ENCODE data around the gene RASGRP2.

The RASGRP2 gene

DNA sequence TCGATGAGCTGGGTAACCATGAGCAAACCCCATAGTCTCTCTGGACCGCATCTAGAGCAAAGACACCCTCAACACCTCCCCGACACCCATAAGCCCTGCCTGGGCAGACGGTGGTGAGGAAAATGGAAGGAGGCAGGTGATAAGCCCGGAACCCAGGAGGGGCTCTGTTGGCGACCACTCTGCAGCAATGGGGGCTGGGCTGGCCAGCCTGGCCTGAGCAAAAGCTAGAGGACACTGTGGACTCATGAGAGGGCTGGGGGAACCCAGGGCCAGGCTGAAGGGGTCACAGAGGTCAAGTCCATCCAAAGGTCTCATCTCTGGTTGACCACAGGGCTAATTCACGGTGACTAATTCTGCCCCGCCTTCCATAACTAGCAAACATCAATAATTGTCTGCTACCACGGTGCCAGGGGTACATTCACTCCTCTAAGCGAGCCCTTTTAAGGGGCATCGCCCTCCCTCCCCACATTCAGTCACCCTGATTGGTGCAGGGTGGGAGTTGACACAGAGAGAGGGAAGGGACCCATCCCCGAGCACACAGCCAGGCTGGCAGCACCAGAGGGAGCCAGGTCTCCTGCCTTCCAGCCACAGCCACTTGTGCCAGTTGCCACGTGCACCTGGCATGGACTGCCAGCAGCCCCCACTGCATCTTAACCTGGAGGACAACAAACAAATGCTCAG, 11.9 kb upstream of the RASGRP2 start:
- Histone ChIP-seq H3K27me3 (ENCODE audit: control insufficient read depth, insufficient read depth, low read length, poor library complexity, severe bottlenecking) (no peaks in the 10 kb centered on the region), H3K4me1 (ENCODE audit: control insufficient read depth, insufficient read depth, low read length) (peaks cover 35% of the 10 kb centered on the region), H3K9me3 (ENCODE audit: control insufficient read depth, low read length) (no peaks in the 10 kb centered on the region), H3K27ac (ENCODE audit: insufficient read depth, low read depth, low read length, poor library complexity, severe bottlenecking) (no peak overlapping the region), H3K4me3 (ENCODE audit: insufficient read depth, low read depth, low read length) (no peak overlapping the region), H3K36me3 (ENCODE audit: control insufficient read depth, insufficient read depth, low read length) (no peaks in the 10 kb centered on the region)
- WGBS, 2 experiments = 92% methylated on average over 13 of the region's 13 CpGs

DNA sequence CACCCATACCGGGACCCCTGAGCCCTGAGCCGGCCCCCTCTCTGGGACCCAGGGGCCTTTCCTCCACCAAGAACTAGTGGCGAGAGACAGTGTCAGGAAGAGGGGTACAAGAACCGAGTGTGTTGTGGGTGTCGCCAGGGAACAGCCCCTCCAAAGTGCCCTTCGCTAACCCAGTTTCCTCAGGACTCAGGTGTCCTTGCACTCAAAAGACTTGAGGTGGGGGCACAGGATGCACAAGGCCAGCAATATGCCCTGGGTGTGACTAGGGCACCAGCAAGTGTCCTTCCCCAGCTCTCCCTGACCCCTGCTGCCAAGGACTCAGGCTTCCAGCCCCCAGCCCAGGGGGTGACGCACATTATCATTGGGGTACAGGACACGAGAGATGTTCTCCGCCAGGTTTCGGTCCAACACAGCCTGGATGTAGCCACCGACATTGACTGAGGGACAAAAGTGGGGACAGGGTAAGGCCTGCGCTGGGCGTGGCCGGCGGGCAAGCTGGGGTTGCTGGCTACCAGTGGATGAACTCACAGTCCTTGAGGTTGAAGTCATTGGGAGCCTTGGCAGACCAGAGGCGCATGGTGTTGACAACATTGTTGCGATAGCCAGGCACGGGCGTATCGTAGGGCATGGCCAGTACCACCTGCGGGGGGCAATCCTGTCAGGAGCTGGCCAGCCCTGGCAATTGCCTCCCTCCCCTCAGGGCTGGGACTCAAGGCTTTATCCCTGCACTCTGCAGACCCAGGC, 11.1 kb upstream of the RASGRP2 start:
- no peak overlapping the region for H3K4me3 ChIP-seq (ENCODE audit: insufficient read depth, low read depth, low read length)
- 92 to 93% methylated on average over 21 of the region's 21 CpGs for WGBS, 2 experiments
- H3K27me3 ChIP-seq (ENCODE audit: control insufficient read depth, insufficient read depth, low read length, poor library complexity, severe bottlenecking) = no peaks in the 10 kb centered on the region
- H3K4me1 ChIP-seq (ENCODE audit: control insufficient read depth, insufficient read depth, low read length) = peaks cover 28% of the 10 kb centered on the region
- no peaks in the 10 kb centered on the region for H3K9me3 ChIP-seq (ENCODE audit: control insufficient read depth, low read length)
- no peaks in the 10 kb centered on the region for H3K36me3 ChIP-seq (ENCODE audit: control insufficient read depth, insufficient read depth, low read length)
- H3K27ac ChIP-seq (ENCODE audit: insufficient read depth, low read depth, low read length, poor library complexity, severe bottlenecking) = no peak overlapping the region

DNA sequence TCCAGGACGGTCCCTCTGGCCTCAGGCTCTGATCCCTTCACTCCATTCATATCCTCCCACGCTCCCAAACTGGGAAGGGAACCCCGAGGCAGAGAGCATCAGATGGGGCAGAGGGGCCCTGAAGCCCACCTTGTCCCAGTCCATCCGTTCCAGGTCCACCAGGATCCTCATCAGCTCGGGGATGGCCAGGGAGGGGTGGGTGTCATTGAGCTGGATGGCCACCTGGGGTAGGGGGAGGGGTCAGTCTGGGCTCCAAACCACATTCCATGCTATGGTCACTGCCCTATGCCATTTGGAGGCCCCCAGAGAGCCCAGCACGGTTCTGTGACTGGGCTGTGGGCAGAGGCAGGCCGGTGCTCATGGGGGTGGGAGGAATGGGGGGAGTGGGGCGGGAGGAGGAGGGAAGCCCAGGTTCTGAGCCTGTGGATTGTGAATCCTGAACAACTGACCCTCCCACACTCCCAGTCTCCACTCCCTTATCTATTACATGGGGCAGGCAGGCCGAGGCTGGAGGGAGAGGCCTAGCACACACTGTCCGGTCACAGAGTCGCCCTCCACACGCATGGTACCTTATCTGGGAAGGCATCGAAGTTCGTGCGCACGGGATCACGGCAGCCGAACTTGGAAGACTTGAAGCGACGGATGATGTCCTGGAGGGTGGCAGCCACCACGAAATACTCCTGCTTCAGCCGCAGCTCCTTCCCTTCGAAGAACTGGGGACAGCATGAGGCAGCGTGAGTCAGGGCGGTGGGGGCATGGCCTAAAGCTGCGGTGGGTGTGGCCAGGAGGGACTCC, 10.4 kb upstream of the RASGRP2 start:
- Histone ChIP-seq H3K4me1 (ENCODE audit: control insufficient read depth, insufficient read depth, low read length) (peaks cover 20% of the 10 kb centered on the region), H3K36me3 (ENCODE audit: control insufficient read depth, insufficient read depth, low read length) (no peaks in the 10 kb centered on the region), H3K27ac (ENCODE audit: insufficient read depth, low read depth, low read length, poor library complexity, severe bottlenecking) (no peak overlapping the region), H3K27me3 (ENCODE audit: control insufficient read depth, insufficient read depth, low read length, poor library complexity, severe bottlenecking) (no peaks in the 10 kb centered on the region), H3K4me3 (ENCODE audit: insufficient read depth, low read depth, low read length) (no peak overlapping the region), H3K9me3 (ENCODE audit: control insufficient read depth, low read length) (no peaks in the 10 kb centered on the region)
- WGBS, 2 experiments = 85 to 88% methylated on average over 26 of the region's 26 CpGs

DNA sequence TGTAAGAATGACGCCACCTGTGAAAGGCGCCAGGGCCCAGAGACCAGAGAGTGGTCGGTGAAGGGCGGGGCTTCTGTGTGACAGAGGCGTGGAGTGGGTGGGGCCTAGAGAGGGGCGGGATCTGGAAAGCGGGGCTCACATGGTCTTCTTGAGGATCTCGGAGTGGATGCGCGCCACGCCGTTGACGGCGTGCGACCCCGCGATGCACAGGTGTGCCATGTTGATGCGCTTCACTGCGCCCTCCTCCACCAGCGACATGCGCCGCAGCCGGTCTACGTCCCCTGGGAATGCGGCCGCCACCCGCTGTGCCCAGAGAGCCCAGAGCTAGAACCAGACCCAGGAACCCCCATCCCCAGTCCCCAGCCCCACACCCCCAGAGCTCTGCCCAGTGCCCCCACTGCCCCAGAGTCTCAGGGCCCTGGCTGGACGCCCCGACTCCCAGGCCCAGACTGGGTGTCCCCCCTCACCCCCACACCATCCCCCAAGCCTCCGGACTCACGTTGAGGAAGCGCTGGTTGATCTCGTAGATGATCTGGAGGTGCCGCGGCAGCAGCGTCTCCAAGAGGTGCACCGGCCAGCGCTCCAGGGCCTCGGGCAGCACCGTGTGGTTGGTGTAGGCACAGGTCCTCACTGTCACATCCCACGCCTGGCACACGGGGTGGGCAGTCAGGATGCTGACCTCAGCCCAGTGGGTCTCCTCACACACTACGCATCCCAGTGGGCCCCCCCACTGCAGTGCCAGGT, 9.6 kb upstream of the RASGRP2 start:
- WGBS, 2 experiments = 95% methylated on average over 43 of the region's 43 CpGs

DNA sequence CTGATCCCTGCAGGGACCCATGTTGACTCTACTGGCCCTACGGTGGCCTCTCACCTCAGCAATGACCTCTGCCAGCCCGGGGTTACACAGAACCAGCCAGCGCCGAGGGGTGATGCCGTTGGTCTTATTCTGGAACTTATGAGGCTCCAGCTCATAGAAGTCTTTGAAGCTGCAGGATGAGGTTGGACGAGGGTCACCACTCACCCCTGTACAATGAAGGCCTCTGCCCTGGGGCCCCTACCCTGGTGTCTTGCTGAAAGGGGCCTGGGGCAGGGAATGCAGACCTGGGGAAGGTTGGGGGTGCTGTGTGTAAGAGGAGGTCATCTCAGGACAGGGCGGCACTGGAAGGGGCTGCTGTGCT, 9.1 kb upstream of the RASGRP2 start:
- WGBS, 2 experiments = 94 to 95% methylated on average over 7 of the region's 7 CpGs

More for the DNA sequence above, 9.6 kb upstream of the RASGRP2 start:
- Histone ChIP-seq H3K4me3 (ENCODE audit: insufficient read depth, low read depth, low read length) (no peak overlapping the region), H3K4me1 (ENCODE audit: control insufficient read depth, insufficient read depth, low read length) (peaks cover 16% of the 10 kb centered on the region), H3K36me3 (ENCODE audit: control insufficient read depth, insufficient read depth, low read length) (no peaks in the 10 kb centered on the region), H3K27me3 (ENCODE audit: control insufficient read depth, insufficient read depth, low read length, poor library complexity, severe bottlenecking) (no peaks in the 10 kb centered on the region), H3K27ac (ENCODE audit: insufficient read depth, low read depth, low read length, poor library complexity, severe bottlenecking) (no peak overlapping the region), H3K9me3 (ENCODE audit: control insufficient read depth, low read length) (no peaks in the 10 kb centered on the region)

DNA sequence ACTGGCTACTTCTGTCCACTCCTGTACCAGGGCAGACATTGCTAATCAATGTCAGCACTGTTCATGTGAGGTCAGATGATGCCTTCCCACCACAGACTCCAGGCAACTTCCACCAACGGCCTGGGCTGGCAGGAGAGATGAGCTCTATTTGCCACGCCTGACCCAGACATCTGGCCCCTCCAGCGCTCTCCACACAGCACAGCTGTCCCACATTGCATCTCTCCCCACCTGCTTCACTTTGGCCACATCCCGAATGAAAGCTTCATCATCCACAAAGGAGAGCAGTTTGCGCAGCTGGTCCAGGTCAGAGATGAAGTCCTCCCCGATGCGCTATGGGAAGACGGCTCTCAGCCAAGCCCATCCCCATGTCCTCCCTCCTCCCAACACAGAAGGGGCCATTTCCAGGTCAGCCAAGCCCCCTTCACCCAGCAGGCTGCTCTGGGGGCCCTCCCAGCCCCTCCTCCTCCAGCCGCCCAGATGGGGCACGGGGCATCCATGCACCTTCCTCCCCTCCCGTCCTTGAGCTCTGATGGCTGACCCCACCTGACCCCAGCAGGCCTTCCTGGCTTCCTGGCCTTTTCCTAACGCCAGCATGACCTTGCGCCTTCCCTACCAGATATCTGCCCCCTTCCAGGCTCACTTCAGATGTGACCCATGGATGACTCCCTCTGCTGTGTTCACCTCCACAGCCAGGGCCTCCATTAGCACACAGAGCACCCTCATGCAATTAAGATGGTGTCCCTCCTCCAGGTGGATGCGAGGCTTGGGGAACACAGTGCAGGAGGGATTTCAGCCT, 8.4 kb upstream of the RASGRP2 start:
- H3K27me3 ChIP-seq (ENCODE audit: control insufficient read depth, insufficient read depth, low read length, poor library complexity, severe bottlenecking) = no peaks in the 10 kb centered on the region
- no peaks in the 10 kb centered on the region for H3K36me3 ChIP-seq (ENCODE audit: control insufficient read depth, insufficient read depth, low read length)
- no peak overlapping the region for H3K27ac ChIP-seq (ENCODE audit: insufficient read depth, low read depth, low read length, poor library complexity, severe bottlenecking)
- peaks cover 16% of the 10 kb centered on the region for H3K4me1 ChIP-seq (ENCODE audit: control insufficient read depth, insufficient read depth, low read length)
- no peaks in the 10 kb centered on the region for H3K9me3 ChIP-seq (ENCODE audit: control insufficient read depth, low read length)
- WGBS, 2 experiments = 91 to 92% methylated on average over 14 of the region's 14 CpGs
- no peak overlapping the region for H3K4me3 ChIP-seq (ENCODE audit: insufficient read depth, low read depth, low read length)

More for the DNA sequence above, 9.1 kb upstream of the RASGRP2 start:
- Histone ChIP-seq H3K4me3 (ENCODE audit: insufficient read depth, low read depth, low read length) (no peak overlapping the region), H3K27me3 (ENCODE audit: control insufficient read depth, insufficient read depth, low read length, poor library complexity, severe bottlenecking) (no peaks in the 10 kb centered on the region), H3K36me3 (ENCODE audit: control insufficient read depth, insufficient read depth, low read length) (no peaks in the 10 kb centered on the region), H3K4me1 (ENCODE audit: control insufficient read depth, insufficient read depth, low read length) (peaks cover 16% of the 10 kb centered on the region), H3K27ac (ENCODE audit: insufficient read depth, low read depth, low read length, poor library complexity, severe bottlenecking) (no peak overlapping the region), H3K9me3 (ENCODE audit: control insufficient read depth, low read length) (no peaks in the 10 kb centered on the region)

DNA sequence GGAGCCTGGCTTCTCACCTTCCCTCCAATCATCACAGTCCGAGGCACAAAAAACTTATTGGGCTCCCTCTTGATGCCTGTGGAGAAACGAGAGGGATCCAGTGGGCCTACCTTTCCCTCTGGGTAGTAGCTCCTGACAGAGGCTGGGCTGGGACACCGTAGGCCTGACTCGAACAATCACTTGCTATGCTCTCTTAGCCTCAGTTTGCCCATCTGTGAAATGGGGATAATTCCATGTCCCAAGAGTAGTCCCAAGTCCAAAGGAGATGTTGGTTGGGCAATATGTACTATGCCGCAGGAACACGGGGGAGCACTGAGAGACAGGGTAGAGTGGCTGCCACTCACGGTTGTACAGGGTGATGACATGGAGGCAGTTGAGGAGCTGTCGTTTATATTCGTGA, 7.6 kb upstream of the RASGRP2 start:
- H3K9me3 ChIP-seq (ENCODE audit: control insufficient read depth, low read length) = no peaks in the 10 kb centered on the region
- WGBS, 2 experiments = 95 to 97% methylated on average over 9 of the region's 9 CpGs
- no peak overlapping the region for H3K27ac ChIP-seq (ENCODE audit: insufficient read depth, low read depth, low read length, poor library complexity, severe bottlenecking)
- H3K4me1 ChIP-seq (ENCODE audit: control insufficient read depth, insufficient read depth, low read length) = peaks cover 16% of the 10 kb centered on the region
- H3K36me3 ChIP-seq (ENCODE audit: control insufficient read depth, insufficient read depth, low read length) = no peaks in the 10 kb centered on the region
- H3K4me3 ChIP-seq (ENCODE audit: insufficient read depth, low read depth, low read length) = no peak overlapping the region
- H3K27me3 ChIP-seq (ENCODE audit: control insufficient read depth, insufficient read depth, low read length, poor library complexity, severe bottlenecking) = no peaks in the 10 kb centered on the region

DNA sequence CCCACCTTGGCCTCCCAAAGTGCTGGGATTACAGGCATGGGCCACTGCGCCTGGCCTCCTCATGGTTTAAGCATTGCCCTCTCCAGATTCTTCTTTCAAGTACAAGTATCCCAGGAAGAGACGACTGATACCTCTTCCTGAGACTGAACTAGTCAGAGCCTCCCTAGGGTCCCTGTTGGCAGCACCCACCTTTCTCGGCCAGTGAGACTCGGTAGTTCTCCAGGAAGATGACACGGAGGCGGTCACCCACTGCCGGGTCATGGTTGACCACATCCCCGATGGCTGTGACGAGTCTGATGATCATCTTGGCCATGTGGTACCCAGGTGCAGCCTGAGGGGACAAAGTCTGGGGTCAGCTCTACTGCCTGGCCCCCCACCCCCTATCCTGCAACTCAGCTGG, 7.2 kb upstream of the RASGRP2 start:
- peaks cover 16% of the 10 kb centered on the region for H3K4me1 ChIP-seq (ENCODE audit: control insufficient read depth, insufficient read depth, low read length)
- WGBS, 2 experiments = 94 to 96% methylated on average over 9 of the region's 9 CpGs
- H3K27ac ChIP-seq (ENCODE audit: insufficient read depth, low read depth, low read length, poor library complexity, severe bottlenecking) = no peak overlapping the region

DNA sequence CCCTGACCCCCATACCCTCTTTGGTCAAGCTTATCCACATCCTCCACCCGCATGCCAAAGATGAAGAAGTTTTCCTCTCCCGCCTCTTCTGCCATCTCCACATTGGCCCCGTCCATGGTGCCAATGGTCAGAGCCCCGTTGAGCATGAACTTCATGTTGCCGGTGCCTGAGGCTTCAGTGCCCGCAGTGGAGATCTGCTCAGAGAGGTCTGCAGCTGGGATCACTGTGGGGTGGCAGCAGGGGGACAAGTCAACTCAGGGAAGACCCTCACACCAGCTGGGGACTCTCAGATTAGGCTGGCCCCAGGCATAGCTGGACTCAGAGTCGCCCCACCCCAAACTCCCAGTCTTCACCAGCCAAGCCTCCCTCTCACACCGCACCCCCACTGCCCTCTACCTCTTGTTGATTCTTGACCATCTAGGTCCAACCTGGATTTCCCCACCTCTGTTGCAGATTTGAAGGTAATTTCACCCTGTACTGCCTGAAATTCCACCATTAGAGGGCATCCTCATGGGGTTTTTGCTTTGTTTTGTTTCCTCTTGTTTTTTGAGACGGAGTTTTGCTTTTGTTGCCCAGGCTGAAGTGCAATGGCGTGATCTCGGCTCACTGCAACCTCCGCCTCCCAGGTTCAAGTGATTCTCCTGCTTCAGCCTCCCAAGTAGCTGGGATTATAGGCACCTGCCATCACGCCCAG, 6.6 kb upstream of the RASGRP2 start:
- WGBS, 2 experiments = 87 to 91% methylated on average over 13 of the region's 13 CpGs
- no peaks in the 10 kb centered on the region for H3K36me3 ChIP-seq (ENCODE audit: control insufficient read depth, insufficient read depth, low read length)
- peaks cover 6% of the 10 kb centered on the region for H3K27me3 ChIP-seq (ENCODE audit: control insufficient read depth, insufficient read depth, low read length, poor library complexity, severe bottlenecking)
- peaks cover 19% of the 10 kb centered on the region for H3K4me1 ChIP-seq (ENCODE audit: control insufficient read depth, insufficient read depth, low read length)
- no peaks in the 10 kb centered on the region for H3K9me3 ChIP-seq (ENCODE audit: control insufficient read depth, low read length)
- no peak overlapping the region for H3K4me3 ChIP-seq (ENCODE audit: insufficient read depth, low read depth, low read length)
- H3K27ac ChIP-seq (ENCODE audit: insufficient read depth, low read depth, low read length, poor library complexity, severe bottlenecking) = no peak overlapping the region

More for the DNA sequence above, 7.2 kb upstream of the RASGRP2 start:
- no peaks in the 10 kb centered on the region for H3K9me3 ChIP-seq (ENCODE audit: control insufficient read depth, low read length)
- no peak overlapping the region for H3K4me3 ChIP-seq (ENCODE audit: insufficient read depth, low read depth, low read length)
- no peaks in the 10 kb centered on the region for H3K36me3 ChIP-seq (ENCODE audit: control insufficient read depth, insufficient read depth, low read length)
- H3K27me3 ChIP-seq (ENCODE audit: control insufficient read depth, insufficient read depth, low read length, poor library complexity, severe bottlenecking) = no peaks in the 10 kb centered on the region
